ENCODE data around the gene SULT1B1.
"Not testable (repeated sequence)": the region's sequence is repeated elsewhere in the genome, so short reads cannot be mapped to it uniquely, and the experiment has no call there.

The SULT1B1 gene

DNA sequence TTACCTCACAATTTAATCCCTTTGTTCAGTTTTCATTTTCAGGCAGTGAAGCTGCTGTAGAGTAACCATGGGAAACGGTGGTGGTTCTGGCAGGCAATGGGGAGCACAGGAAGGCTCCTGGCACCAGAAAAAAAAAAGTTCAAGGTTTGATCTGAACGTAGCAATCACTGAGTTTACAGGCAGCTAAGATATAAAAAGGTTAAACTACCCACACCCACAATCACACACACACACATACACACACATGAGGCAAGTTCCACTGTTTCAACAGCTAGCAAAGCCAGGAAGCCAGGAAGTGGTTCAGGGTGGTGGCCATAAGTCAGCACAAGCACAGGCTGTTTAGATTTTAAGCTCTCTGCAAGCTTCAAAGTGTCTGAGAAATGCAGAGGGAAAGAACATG, at the start of gene SULT1B1:
TSS of gene SULT1B1 (minus strand) at position 166 of the 400 bp plus-strand sequence. CDS start 5,403 bp downstream, outside the sequence.
- peak; percentile 41 for DNase-seq

- DNase-seq: no peak
These were observed 40.2 kb upstream of the SULT1B1 start for GRCh38 chr4:69800599-69800998.

DNA sequence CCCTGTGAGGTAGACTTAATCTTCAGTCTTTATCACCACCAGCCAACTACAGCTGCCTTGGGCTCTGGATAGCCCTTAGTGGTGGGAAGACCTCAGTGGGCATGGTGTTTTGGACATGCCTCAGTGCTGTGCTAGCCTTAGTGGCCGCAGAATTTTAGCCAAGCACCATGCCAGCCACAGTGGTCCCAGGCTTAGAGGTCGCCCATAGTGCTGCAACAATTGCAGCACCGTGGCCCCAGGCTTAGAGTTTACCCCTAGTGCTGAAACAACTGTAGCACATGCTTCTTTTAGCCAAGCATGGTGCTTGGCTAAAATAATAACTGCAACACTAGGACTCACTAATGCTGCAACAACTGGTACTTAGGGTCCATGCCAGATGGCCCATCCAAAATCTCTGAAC, 38.9 kb upstream of the SULT1B1 start:
- DNase-seq: no peak

DNA sequence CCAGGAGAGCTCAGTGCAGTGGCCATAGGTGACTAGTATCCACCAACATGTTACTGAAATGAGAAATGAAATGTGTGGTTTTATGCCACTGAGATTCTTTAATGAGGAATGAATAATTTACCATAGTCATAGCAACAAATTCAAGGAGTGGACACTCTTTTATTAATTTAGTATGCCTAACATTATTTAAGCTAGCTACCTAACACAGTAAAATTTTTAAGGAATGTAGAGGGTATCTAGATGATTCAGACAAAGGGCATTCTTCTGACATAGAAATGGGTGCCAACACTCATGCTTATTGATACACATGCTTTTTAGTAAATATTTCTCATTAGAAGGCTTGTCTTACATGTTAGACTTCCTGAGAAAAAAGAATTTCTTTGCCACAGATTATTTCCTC, 33.3 kb upstream of the SULT1B1 start:
- no peak for DNase-seq

- no peak for DNase-seq
These were observed 27.5 kb upstream of the SULT1B1 start for GRCh38 chr4:69787879-69788278.

DNA sequence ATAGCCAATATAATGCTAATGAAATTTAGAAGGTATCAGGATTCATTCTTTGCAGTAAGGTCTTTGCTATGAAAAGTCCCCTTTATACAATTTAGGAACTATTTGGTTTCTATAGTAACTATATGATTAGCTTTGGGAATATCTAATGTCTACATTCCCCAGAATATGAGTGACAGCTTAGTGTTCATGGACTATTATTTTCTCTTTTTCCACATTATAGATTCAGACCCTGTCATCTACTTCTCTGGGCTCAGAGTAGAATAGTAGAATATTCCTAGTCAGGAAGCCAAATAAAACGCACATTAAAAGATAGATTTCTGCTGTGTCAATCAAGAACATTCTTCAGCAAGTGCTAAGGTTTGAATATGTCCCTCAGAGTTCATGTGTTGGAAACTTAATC, 26.1 kb upstream of the SULT1B1 start:
- no peak for DNase-seq

DNA sequence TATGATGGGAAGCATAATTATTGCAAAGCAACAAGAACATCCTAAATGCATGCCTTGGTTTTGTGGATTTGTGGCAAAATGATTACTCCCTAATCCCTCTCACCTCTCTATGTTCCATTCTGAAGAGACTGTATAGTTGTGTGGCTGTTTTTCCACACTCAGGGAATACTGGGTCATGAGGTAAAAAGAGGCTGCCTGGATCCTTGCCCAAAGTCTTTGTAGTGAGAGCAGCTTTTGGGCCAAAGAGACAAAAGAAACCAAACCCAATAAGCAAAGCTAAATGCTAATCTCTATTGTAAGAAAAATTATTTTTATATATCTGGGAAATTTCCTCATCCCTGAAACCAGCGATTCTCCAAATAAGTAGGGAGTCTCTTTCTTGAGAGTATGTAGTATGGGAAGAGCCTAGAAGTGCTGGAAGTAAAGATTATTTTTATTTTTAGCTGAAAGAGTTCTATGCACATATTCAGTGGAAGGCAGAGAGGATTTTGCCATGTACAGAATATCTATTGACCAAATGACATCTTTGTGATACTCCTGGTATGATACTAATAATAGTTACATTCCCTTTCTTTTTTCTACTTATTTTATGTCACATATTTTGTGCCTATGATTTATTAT, 24.9 kb upstream of the SULT1B1 start:
- no peak for DNase-seq

DNA sequence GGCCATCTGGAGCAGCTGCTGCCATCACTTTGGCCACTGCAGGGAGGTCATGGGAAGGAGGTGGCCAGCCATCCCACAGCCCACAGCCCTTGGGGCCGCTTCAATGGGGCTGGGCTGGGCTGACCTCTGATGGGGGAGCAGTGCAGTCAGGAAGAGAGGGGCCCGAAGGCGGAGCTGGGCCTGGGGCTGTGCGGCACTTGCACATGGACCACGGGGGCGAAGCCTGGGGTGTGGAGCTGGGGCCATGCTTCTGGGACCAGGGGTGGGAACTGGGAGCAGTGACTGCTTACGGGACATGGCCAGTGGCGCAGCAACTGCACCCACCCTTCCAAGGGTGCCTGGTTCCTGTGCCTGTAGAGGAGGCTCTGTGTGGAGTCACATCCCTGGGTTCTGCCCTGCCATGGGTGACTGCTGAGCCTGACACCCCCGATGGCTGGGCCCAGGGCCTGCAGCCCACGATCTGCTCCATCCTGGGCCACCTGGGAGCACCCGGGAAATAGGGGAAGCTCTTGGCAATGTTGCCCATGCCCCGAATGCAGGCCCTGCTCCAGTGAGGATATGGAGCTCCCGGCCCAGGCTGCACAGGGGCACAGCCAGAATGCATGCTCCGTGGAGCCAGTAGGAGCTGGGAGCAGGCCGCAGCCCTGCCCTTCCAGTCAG, 22.4 kb upstream of the SULT1B1 start:
- DNase-seq: no peak

DNA sequence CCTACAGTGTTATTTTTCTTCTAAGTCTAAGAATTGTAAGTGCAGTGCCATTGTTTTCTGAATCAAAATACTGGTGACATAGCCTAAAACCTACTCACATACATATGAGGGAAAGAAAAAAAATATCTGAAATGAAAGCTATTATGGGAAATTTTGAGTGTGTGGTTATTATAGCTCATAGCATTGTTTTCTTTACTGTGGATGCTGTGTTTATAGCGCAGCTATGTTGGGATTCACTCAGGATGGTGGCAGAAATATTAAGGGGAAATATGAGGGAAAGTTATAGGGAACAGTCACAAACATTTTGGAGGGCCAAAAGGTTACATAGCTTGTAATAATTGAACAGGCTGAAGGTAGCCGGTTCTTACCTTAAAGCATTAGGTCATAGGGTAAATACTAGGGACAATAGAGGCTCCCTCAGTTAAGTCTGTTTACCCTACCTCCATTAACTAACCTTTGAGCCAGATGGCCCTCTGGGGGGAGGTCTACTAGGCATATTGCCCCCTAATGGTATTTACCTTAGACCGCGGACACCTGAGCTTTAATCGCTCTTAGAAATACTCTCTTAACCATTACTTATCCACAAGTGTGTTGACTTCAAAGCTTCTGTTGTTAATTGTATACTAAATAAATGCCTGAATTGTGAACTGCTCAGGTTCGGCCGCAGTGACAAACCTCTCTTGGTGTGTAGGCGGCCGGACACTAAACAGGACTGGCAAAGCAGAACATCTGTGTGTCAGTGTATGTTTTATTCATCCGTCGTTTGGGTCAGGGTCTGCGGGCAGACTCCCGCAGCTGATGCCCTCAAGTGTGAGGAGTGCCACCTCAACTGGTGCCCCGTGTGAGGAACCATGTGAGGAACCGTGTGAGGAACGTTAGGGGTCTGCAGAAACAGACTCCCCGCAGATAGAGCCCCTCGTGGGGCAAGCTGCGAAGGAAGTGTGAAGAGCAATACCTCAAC, 21.3 kb upstream of the SULT1B1 start:
- no peak for DNase-seq

- DNase-seq: no peak
These were observed 19.7 kb upstream of the SULT1B1 start for GRCh38 chr4:69780141-69780540.

GRCh38 chr4:69776696-69777095, 16.3 kb upstream of the SULT1B1 start:
- no peak for DNase-seq

- no peak for DNase-seq
These were observed 15.0 kb upstream of the SULT1B1 start for GRCh38 chr4:69775321-69775867.

- DNase-seq: no peak
These were observed 13.1 kb upstream of the SULT1B1 start for GRCh38 chr4:69773484-69773883.

DNA sequence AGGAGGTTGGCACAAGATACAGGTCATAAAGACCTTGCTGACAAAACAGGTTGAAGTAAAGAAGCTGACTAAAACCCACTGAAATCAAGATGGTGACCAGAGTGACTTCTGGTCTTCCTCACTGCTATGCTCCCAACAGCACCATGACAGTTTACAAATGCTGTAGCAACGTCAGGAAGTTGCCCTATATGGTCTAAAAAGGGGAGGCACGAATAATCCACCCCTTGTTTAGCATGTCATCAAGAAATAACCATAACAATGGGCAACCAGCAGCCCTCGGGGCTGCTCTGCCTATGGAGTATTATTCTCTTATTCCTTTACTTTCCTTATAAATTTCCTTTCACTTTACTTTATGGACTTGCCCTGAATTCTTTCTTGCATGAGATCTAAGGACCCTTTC, 8.1 kb upstream of the SULT1B1 start:
- not testable (repeated sequence) for DNase-seq

GRCh38 chr4:69765751-69766150, 5.3 kb upstream of the SULT1B1 start:
- no peak for DNase-seq

GRCh38 chr4:69764311-69764710, 3.9 kb upstream of the SULT1B1 start:
- no peak for DNase-seq

GRCh38 chr4:69763233-69763632, 2.8 kb upstream of the SULT1B1 start:
- DNase-seq: no peak

- DNase-seq: no peak
These were observed 1.2 kb downstream of the SULT1B1 start for GRCh38 chr4:69759189-69759604.

DNA sequence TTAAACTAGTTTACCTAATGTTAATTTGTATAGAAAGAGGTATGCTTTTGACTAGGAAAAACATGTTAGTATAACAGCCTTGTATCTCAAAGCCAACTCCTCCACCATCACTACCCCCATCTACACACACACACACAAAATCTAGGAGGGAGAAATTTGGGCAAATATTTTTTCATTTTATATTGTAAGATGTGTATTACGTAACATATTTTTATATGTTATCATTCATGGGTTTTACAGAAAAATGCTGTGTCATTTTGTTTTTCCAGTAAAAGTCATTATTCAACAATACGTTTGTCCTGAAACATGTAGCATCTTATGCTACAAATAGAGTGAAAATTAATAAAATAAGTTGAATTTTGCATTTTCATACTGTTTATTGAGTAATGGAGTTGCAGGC, 3.0 kb downstream of the SULT1B1 start:
- DNase-seq: no peak

DNA sequence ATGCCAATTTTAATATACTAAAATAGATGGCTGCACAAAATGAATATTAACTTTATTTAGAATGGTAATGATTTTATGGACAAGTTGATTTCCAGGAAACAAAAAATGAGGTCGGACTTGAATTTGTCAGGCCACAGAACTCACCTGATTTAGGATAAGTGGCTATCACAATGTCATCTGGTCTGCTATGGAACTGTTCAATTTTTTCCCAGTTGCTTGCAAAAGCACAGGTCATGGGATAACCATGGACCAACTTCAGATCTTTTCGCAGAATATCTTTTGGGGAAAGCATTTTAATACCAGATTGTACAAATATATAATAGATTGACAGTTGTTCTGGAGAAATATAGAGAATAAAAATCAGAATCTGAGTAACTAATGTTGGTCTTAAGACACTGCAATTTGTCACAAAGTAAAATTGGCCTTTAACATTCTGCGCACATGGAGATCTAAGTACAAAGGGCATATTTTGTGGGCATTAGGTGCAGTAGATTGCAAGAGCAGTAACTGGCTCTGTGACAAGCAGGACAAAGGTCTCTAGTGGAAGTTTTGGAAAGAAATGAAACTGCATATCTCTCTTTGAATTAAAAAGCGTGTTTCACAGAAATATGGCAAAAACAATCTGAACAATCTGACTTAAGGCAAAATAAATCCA, 5.4 kb downstream of the SULT1B1 start:
- no peak for DNase-seq

DNA sequence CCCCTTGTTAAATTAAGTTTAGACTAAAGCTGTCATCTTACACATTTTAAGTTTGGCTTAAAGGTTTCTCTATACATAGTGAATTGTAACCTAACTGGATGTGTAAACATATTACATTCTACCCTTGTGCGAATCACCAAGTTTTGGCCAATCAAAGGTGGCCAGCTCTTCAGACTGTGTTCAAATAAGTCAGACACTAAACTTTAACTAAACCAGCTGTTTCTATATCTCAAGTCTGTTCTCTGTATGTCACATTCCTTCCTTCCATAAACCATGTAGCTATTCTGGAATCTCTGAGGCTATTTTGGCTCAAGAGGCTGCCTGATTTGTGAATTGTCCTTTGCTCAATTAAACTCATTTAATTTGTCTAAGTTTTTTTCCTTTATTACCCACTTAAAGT, 6.7 kb downstream of the SULT1B1 start:
- no peak for DNase-seq

GRCh38 chr4:69750346-69750745, 10.1 kb downstream of the SULT1B1 start:
- DNase-seq: no peak

DNA sequence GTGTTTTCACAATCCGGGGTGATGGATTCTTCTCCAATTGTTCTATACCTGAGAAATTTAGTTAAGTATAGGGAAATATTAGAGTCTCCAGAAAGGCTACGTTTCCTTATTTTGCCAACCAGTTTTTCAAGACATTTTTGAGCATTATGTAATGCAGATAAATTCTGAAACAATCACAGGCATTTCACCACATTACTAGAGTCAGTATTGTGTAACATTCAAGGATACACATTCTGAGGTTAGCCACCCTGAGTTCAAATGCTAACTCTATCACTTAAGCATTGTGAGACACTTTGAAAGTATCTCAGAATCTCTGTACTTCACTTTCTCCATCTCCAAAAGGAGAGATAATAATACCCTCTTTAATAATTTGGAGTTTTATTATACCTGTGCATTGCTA, 10.6 kb downstream of the SULT1B1 start:
- DNase-seq: no peak

Measured in activated CD4-positive, alpha-beta T cell treated with anti-CD3 and anti-CD28 coated beads, Interleukin-10, Interleukin-2, amounts not matched to agents 100 ng/mL and 50 ng/mL, durations not matched to agents 16 hours and 8 hours (primary cell).